Keratinocyte (primary cell): ENCODE data around the gene ZNF726.

Experiments
- EZH2 ChIP-seq: IDR thresholded peaks from one replicate; pipeline ENCODE4 v1.6.1; 2012; ENCODE audit warnings: inconsistent platforms, mild to moderate bottlenecking, low read length, moderate library complexity
- TF ChIP-seq, protein P1 (sequence below), 3 experiments: IDR thresholded peaks in 1 of 3; conservative IDR thresholded peaks in 1 of 3; optimal IDR thresholded peaks in 1 of 3; 2 replicates in 2 of 3; 3 replicates in 1 of 3; pipeline versions ENCODE3 to v1.5.1; 2011; ENCODE audit warnings: low read length in 3 of 3, mild to moderate bottlenecking in 3 of 3, moderate library complexity in 2 of 3, control low read depth in 1 of 3, inconsistent platforms in 1 of 3; ENCODE audit not compliant: insufficient read depth in 2 of 3; ENCODE audit errors: extremely low read depth in 1 of 3

DNA sequence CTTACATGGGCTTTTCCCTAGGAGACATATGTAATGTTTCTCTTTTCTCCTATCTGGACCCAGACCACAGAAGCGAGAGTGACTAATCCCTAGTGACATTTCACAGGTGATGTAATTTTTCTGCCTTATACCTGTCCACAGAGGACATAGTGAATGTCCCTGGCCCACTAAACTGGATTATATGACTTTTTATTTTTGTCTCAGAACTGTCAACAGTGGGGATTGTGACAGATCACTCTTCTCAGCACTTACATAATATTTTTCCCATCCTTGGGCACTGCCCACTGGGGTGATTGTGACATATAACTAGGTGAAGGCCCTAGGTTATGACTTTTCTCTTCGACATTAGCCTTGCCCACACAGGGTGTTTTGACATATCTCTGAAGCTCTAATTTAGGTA lies 7.9 kb upstream of the ZNF726 start:
- TF ChIP-seq, protein P1, sequence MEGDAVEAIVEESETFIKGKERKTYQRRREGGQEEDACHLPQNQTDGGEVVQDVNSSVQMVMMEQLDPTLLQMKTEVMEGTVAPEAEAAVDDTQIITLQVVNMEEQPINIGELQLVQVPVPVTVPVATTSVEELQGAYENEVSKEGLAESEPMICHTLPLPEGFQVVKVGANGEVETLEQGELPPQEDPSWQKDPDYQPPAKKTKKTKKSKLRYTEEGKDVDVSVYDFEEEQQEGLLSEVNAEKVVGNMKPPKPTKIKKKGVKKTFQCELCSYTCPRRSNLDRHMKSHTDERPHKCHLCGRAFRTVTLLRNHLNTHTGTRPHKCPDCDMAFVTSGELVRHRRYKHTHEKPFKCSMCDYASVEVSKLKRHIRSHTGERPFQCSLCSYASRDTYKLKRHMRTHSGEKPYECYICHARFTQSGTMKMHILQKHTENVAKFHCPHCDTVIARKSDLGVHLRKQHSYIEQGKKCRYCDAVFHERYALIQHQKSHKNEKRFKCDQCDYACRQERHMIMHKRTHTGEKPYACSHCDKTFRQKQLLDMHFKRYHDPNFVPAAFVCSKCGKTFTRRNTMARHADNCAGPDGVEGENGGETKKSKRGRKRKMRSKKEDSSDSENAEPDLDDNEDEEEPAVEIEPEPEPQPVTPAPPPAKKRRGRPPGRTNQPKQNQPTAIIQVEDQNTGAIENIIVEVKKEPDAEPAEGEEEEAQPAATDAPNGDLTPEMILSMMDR (optimal IDR thresholded peaks at IDR 0.05 in 1 of 3, IDR thresholded peaks at IDR 0.05 in 1 of 3, conservative IDR thresholded peaks at IDR 0.05 in 1 of 3; ENCODE audit: extremely low read depth in 1 of 3, insufficient read depth in 2 of 3, low read length in 3 of 3): no peak
- no peak for TF ChIP-seq EZH2
